GM18868 (cell line): ENCODE results near the gene ITGBL1.
A peak's percentile ranks its signal among the peaks of the same experiment; 100 is the strongest.

ENCODE experiments used
- ATAC-seq: cut with Tn5 transposase; IDR thresholded peaks from one replicate; pipeline ENCODE4 v1.9.1; 2021; ENCODE audit warnings: mild to moderate bottlenecking, moderate library complexity; ENCODE audit not compliant: unreplicated experiment

ITGBL1 gene

DNA sequence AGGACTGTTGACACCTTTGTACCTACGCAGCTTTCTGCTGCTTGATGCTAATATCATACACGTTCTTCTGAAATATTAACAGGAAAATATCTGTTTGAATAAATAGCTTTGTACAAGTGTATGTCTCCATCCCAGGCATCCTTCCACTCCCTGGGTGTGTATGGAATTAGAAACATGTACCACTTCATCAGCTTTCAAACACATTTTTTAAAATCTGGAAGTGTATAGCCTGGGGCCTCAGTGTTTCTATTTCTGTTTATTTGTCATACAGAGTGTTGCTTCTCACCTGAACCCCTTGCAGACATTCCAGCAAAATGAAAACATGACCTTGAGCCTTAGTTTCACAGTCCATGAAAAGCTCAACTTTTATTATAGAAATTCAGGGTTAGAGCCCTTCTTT is 168.6 kb downstream of the ITGBL1 start:
- ATAC-seq: no peak

DNA sequence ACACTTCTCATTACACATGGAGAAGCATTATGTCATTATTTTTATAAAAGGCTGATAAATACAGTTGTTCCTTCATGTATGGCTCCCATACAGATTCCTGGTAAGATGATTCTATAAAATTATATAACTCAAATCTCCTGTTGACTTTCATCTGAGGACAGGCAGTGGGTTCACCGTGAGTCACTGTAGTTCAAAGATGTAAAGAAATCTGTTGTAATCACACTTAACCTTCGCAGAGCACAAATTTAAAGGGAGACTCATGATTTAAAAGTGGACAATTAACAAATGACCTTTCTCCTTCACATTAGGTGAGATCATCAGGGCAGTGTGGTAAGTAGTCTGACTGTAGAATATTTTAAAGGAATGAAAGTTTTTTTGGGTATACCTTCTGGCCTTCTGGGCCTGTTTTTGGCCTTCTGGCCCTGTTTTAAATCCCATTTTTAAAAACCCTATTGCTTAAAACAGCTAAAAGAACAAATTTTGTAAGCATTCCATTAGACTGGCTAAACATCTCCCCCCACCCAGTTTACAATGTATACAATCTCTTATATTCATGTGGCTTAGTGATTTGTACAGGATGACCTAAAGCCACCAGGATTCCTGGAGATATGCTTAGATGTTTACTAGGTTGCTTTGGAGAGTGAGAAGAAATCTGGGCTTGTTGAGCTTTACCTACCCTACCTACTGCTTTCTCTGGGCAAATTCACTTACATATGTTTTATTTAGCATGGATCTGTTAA is 171.2 kb downstream of the ITGBL1 start:
- no peak for ATAC-seq

DNA sequence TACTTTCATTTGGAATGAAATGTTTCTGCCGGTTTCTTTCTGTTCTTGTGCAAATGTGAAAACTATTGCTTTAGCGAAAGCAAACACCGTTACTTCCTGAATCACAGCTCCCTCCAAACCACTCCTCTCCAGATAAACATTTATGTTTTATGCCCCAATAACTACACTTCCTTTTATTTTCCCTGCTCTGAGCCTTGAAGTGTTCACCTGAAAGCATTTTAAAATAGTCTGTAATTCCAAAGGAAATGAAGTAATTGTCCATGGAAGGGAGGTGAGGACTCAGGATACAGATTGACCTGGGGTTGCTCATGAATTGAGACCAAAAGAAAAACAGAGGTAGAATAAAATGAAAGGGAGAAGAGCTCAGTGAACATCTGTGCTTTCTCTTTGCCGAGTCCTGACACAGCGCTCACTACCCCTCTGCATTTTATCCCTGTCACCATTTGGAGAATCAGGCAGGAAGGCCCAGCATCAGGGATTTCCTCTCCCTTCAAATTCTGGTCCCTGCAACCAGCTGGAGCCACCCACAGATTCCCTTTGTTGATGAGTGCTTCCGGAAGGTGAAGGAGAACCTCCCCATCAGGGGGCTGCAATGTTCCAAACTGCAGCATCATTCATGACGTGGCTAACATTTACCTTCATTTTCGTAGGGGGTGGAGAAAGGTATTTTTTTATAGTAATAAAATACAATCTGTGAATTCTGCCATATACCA is 171.9 kb downstream of the ITGBL1 start:
- no peak for ATAC-seq

DNA sequence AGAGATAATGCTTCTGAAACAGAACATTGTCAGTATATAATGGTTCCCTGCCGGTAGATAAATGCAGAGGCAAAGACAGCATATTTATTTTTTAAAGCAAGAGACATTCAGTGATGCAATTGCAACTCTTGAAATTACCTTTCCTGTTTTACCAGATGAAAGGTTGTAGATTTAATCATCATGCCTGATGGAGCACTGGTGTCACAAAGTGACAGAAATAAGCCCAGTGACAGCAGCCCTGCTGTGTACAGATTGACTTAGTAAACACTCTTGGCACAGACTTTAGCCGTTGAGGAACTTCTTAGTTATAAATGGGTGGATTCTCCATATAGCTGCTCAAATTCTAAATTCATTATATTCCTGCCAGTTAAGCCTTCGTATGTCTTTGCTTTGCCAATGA is 172.5 kb downstream of the ITGBL1 start:
- peak; percentile 25 for ATAC-seq

DNA sequence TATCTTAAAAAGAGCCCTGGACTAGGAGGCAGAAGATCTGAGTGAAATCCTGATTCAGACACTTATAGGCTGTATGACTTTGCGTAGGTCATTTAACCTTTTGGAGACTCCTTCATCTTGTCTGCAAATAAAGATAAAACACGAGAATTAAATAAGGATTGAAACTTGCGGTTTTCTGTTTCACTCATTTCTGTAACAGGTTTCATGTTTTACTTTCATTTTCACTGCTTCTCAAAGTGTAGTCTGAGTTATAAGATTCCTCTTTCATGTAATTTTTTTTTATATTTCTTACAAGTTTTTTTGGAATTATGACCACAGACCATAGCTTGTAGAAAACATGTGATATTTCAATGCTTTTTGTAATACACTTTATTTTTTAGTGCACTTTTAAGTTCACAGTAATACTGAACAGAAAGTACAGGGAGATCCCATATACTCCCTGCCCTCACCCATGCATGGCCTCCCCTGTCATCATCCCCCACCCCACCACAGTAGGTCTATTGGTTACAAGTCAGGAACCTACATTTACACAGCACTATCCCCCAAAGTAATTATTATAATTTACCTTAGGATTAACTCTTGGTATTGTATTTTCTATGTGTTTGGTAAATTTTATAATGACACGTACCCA is 174.6 kb downstream of the ITGBL1 start:
- peak; percentile 88 for ATAC-seq

DNA sequence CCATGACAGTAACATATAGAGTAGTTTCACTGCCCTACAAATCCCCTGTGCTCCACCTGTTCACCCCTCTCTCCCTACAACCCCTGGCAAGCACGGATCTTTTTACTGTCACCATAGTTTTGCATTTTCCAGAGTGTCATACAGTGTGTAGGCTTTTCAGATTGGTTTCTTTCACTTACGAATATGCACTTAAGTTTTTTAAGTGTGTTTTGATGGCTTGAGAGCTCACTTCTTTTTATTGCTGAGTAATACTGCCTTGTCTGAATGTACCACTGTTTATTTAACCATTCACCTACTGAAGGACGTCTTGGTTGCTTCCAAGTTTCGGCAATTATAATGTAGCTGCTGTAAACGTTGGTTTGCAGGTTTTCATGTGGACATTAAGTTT is 175.1 kb downstream of the ITGBL1 start:
- ATAC-seq: peak; percentile 31

- ATAC-seq: no peak
Observed at GRCh38 chr13:101628900-101629299, 176.4 kb downstream of the ITGBL1 start.

DNA sequence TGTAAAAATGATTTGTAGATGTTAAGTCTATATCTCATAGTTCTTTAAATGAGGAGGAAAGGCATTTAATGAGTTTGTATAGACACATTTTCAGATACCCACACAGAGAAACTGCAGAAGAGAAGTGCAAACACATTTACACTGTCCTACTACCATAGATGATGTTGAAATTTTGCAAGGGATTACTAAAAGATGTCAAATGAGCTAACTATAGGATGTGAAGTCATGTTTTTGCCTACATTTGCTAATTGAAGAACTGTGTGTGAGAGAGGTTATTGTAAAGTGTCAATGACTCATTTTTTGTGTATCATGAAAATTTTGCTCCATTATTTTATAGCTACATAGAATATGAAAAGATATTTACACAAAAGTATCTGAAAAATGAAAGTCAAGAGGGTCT is 178.9 kb downstream of the ITGBL1 start:
- ATAC-seq: no peak

GRCh38 chr13:101634142-101634541 is 181.7 kb downstream of the ITGBL1 start:
- ATAC-seq: no peak

- no peak for ATAC-seq
Observed at GRCh38 chr13:101639711-101640110, 187.2 kb downstream of the ITGBL1 start.

- no peak for ATAC-seq
Observed at GRCh38 chr13:101640788-101641400, 188.4 kb downstream of the ITGBL1 start.

DNA sequence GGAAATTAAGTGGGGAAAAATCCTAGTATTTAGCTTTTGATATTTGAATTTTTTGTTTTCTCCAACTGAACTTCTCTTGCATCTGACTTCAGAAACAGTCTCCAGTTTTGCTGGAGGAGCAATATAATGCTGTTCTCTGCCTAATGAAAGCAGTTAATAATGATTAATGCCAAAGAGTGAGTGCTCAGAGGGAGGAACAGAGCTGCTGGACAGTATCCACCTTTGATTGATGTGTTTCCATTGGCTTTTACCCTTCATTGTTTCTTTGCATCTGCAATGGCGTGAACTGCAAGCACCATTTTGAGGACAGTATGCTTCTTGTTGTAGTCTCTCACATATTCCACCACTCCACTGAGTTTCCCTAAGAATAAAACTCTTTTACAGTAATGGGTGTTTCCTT is 193.4 kb downstream of the ITGBL1 start:
- ATAC-seq: no peak

- ATAC-seq: no peak
Observed at GRCh38 chr13:101647760-101648159, 195.3 kb downstream of the ITGBL1 start.

GRCh38 chr13:101648766-101649487 is 196.5 kb downstream of the ITGBL1 start:
- no peak for ATAC-seq

- ATAC-seq: no peak
Observed at GRCh38 chr13:101649488-101650126, 197.1 kb downstream of the ITGBL1 start.

- no peak for ATAC-seq
Observed at GRCh38 chr13:101654883-101655282, 202.4 kb downstream of the ITGBL1 start.

DNA sequence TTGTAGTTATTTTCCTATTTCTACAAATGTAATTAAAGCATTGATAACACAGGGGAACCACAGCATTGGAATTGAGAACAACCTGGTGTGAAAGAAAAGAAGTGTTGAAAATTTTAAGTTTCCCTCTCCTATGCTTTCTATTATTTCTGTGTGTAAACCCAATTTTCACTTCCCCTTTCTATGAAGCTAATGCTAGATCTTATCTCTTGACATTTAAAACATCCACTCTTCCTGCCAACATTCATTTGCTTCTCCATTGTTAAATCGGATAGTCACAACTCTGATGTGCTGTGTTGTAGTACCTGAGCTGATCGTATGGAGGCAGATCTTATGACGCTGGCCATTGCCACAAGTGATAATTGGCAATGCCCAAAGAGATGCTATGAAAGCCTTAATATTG is 203.0 kb downstream of the ITGBL1 start:
- ATAC-seq: peak; percentile 87

DNA sequence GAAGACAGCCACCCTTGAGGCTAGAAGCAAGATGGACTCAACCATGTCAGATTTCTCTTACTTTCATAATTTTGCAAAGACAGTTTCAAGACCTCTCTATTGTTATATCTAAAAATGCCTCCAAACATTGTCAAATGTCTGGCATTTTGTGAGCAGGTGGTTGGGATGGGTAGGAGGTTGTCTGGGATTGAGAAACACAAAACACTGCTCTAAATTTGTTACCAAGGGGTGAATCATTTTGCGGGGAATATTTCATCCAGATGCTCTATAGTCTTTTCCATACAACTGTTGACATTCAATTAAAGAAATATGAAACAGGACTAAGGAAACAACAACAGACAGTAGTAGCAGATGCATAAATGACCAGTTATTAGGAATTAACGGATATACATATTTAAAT is 208.2 kb downstream of the ITGBL1 start:
- no peak for ATAC-seq

DNA sequence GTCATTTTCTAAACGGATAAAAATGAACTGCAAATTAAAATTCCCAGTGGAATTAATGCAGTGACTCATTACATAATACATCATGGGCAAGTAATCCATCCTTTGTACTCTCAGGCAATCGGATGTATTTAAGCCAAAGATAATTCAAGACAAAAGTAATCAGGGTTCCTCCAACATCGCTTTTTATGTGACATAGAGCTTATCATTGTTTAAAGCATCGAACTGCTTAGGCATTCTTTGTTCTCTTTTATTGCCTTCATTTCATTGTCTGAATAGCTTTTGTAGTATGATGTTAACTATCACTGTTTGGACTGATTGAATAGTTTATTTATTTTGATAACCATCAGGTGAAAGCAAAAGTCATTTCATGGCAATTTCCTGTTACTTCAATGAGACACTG is 209.4 kb downstream of the ITGBL1 start:
- ATAC-seq: no peak

DNA sequence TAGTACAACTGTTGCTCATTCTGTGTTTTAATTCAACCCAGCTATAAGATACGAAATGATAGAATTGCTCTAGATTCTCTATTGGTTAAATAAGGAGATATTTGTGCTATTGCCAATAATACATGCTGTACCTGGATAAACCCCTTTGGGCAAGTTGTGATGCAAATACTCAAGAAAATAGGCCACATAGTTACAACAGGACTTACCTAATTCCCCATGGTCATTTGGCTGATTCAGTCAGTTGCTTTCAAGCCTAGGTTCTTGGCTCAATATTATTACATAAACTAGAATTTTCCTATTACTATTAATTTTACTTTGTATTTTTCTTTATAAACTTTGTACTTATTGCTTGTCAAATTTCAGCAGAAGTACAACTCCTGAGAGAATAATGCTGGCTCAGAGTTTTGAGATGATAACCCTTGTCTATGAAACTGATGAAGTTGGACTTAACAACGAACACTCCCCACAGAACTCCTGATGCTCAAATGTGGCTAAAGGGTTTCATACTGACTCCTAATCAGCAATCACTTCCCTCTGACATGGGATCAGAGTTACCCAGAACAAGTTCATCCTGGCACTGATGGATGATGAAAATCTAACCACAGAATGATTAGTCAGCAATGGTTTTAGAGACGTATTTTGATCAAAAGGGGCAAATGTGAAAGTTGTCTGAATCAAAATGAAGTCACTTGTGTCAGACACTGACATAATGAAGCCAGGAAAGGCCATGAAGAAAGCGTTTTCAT is 221.1 kb downstream of the ITGBL1 start:
- no peak for ATAC-seq
